HepG2 (cell line): ENCODE measurements around the gene MYO15A. TPM values are rescaled to one million over a fixed set of nuclear protein-coding genes. Genes with fewer than 3 reads are reported as not detected.

Experiments used
- ATAC-seq: fragments of 200-7000 bp; cut with Tn5 transposase; 3 replicates; pipeline ENCODE4 v1.9.1; 2020; ENCODE audit warnings: mild to moderate bottlenecking, moderate library complexity
- BruUV-seq: library from RNA; stranded (reverse); fragments of 400-500 nt; replicated peaks from 2 replicates; lab custom pipeline; 2021; lab: Mats Ljungman, UMichigan
- CTCF ChIA-PET: fragments of 300-600 bp; formaldehyde crosslinking; extraction: SDS; loops from one replicate; lab custom pipeline; 2021; ENCODE audit warnings: low total read pairs, inconsistent platforms, low intra/inter-chr PET ratio; lab: Yijun Ruan, JAX
- POLR2A ChIA-PET: fragments of 350-600 bp; sonication (Branson Sonifier 250); formaldehyde crosslinking; loops from one replicate; lab custom pipeline; 2020; ENCODE audit warnings: antibody characterized with exemption, inconsistent platforms; lab: Yijun Ruan, JAX
- DNase-seq: peaks from one replicate; pipeline ENCODE4 v3.0.0-alpha.2; 2015; ENCODE audit warnings: low spot score
- FAIRE-seq: peaks from 3 replicates; lab custom pipeline; 2011; peaks lifted over from hg19 to GRCh38; lab: Jason Lieb, UNC
- H2AFZ ChIP-seq: one replicate; pipeline ENCODE4 v1.6.1; 2011; ENCODE audit warnings: low read length, inconsistent platforms
- H3K27ac ChIP-seq: fragments of 300-600 bp; 3 replicates; pipeline ENCODE4 v1.8.0; 2011; ENCODE audit warnings: mixed run types, mild to moderate bottlenecking, mixed read lengths, low read length, inconsistent platforms; ENCODE audit not compliant: insufficient read depth; ENCODE audit errors: extremely low read length
- H3K27me3 ChIP-seq, 2 experiments: fragments of 200-600 bp in 1 of 2; 2 replicates in 1 of 2; 3 replicates in 1 of 2; pipeline versions ENCODE4 v1.6.0 to v1.8.0; 2011; ENCODE audit warnings: low read length in 2 of 2, mild to moderate bottlenecking in 2 of 2, moderate library complexity in 2 of 2, inconsistent platforms in 1 of 2; ENCODE audit not compliant: insufficient read depth in 2 of 2, control insufficient read depth in 1 of 2
- H3K36me3 ChIP-seq, 2 experiments: fragments of 200-600 bp in 1 of 2; replicated peaks in 1 of 2; 2 replicates in 1 of 2; 3 replicates in 1 of 2; pipeline versions ENCODE4 v1.5.1 to v1.8.0; 2011; ENCODE audit warnings: low read length in 2 of 2, inconsistent platforms in 1 of 2; ENCODE audit not compliant: insufficient read depth in 2 of 2, control insufficient read depth in 1 of 2
- H3K4me1 ChIP-seq: 2 replicates; pipeline ENCODE4 v1.5.1; 2012; ENCODE audit warnings: low read length, inconsistent platforms; ENCODE audit not compliant: insufficient read depth
- H3K4me2 ChIP-seq: 2 replicates; pipeline ENCODE4 v1.6.0; 2011; ENCODE audit warnings: low read depth, low read length, inconsistent platforms
- H3K4me3 ChIP-seq, 3 experiments: fragments of 200-600 bp in 1 of 3; sonication (generic), shearing (Covaris generic) in 1 of 3; replicated peaks in 1 of 3; 2 replicates each; pipeline ENCODE4 v1.5.1; 2011 to 2016; ENCODE audit warnings: low read length in 3 of 3, inconsistent platforms in 2 of 3, low read depth in 2 of 3, mild to moderate bottlenecking in 2 of 3, control low read depth in 1 of 3, mixed read lengths in 1 of 3; ENCODE audit not compliant: insufficient read depth in 1 of 3
- H3K79me2 ChIP-seq: one replicate; pipeline ENCODE4 v1.6.1; 2011; ENCODE audit warnings: low read length, inconsistent platforms; ENCODE audit not compliant: insufficient read depth
- H3K9ac ChIP-seq: 2 replicates; pipeline ENCODE4 v1.6.0; 2011; ENCODE audit warnings: mild to moderate bottlenecking, low read depth, low read length, inconsistent platforms; ENCODE audit not compliant: insufficient read depth
- H3K9me3 ChIP-seq: 2 replicates; pipeline ENCODE4 v1.5.1; 2012; ENCODE audit warnings: mild to moderate bottlenecking, low read length
- H4K20me1 ChIP-seq: 2 replicates; pipeline ENCODE4 v1.6.0; 2011; ENCODE audit warnings: inconsistent platforms, mild to moderate bottlenecking, low read length, moderate library complexity; ENCODE audit not compliant: insufficient read depth
- ETV5 ChIP-seq: IDR thresholded peaks from 2 replicates; pipeline ENCODE4 v1.6.1; 2018; ENCODE audit warnings: missing biosample characterization, missing genetic modification reagents, inconsistent platforms, borderline replicate concordance
- HDAC1 ChIP-seq: sonication (generic); formaldehyde crosslinking; IDR thresholded peaks from 2 replicates; pipeline ENCODE4 v1.5.1; 2020; ENCODE audit warnings: mild to moderate bottlenecking, missing genetic modification reagents
- HNRNPLL ChIP-seq: fragments of 200-400 bp; formaldehyde crosslinking; IDR thresholded peaks from 2 replicates; pipeline ENCODE4 v1.6.1; 2017; ENCODE audit warnings: mild to moderate bottlenecking, low read depth, low read length; ENCODE audit not compliant: poor library complexity, severe bottlenecking
- KDM5A ChIP-seq: fragments of 200-600 bp; sonication (generic); IDR thresholded peaks from 2 replicates; pipeline ENCODE4 v1.7.0; 2018; ENCODE audit warnings: antibody characterized with exemption, mild to moderate bottlenecking, low read length, borderline replicate concordance
- KLF12 ChIP-seq: sonication (generic); formaldehyde crosslinking; IDR thresholded peaks from 2 replicates; pipeline ENCODE4 v1.4.0; 2020; ENCODE audit warnings: missing genetic modification reagents, borderline replicate concordance
- MXI1 ChIP-seq: IDR thresholded peaks from 3 replicates; pipeline ENCODE4 v1.6.1; 2012; ENCODE audit warnings: low read depth, low read length, inconsistent platforms, borderline replicate concordance
- RARG ChIP-seq: sonication (generic); formaldehyde crosslinking; IDR thresholded peaks from 2 replicates; pipeline ENCODE4 v1.4.0; 2020; ENCODE audit warnings: low read depth, mild to moderate bottlenecking, missing genetic modification reagents
- RFX1 ChIP-seq: fragments of 450-650 bp; IDR thresholded peaks from 2 replicates; pipeline ENCODE4 v1.6.1; 2017
- SRF ChIP-seq: IDR thresholded peaks from 2 replicates; pipeline ENCODE4 v1.6.1; 2011; ENCODE audit warnings: mild to moderate bottlenecking, low read depth, low read length, moderate library complexity
- STAT6 ChIP-seq: sonication (generic); formaldehyde crosslinking; IDR thresholded peaks from 2 replicates; pipeline ENCODE4 v1.4.0; 2020; ENCODE audit warnings: missing genetic modification reagents, mild to moderate bottlenecking, borderline replicate concordance
- ZNF121 ChIP-seq: sonication (generic); formaldehyde crosslinking; IDR thresholded peaks from 2 replicates; pipeline ENCODE4 v1.5.0; 2020; ENCODE audit warnings: mild to moderate bottlenecking, missing genetic modification reagents
- ZNF274 ChIP-seq: sonication (generic); formaldehyde crosslinking; IDR thresholded peaks from 2 replicates; pipeline ENCODE4 v1.5.1; 2020; ENCODE audit warnings: mild to moderate bottlenecking, missing genetic modification reagents
- ZNF326 ChIP-seq: sonication (generic); formaldehyde crosslinking; IDR thresholded peaks from 2 replicates; pipeline ENCODE4 v1.4.0; 2020; ENCODE audit warnings: missing genetic modification reagents, borderline replicate concordance
- ZNF383 ChIP-seq: sonication (generic); formaldehyde crosslinking; IDR thresholded peaks from 2 replicates; pipeline ENCODE4 v1.4.0; 2020; ENCODE audit warnings: missing genetic modification reagents, mild to moderate bottlenecking, borderline replicate concordance
- ZNF572 ChIP-seq: sonication (generic); formaldehyde crosslinking; IDR thresholded peaks from 2 replicates; pipeline ENCODE4 v1.5.1; 2020; ENCODE audit warnings: mild to moderate bottlenecking, missing genetic modification reagents
- ZNF644 ChIP-seq: IDR thresholded peaks from 2 replicates; pipeline ENCODE4 v1.6.1; 2016; ENCODE audit warnings: low read depth
- ZNF747 ChIP-seq: sonication (generic); formaldehyde crosslinking; IDR thresholded peaks from 2 replicates; pipeline ENCODE4 v1.8.1; 2023; ENCODE audit warnings: missing genetic modification reagents, mild to moderate bottlenecking, borderline replicate concordance
- WGBS: methylation state at CpG from one replicate; pipeline ENCODE4 v1.1.6; 2017; ENCODE audit warnings: low lambda C conversion rate; 5-methylcytosine and 5-hydroxymethylcytosine counted together
- in situ Hi-C: cut with HindIII; loops from 2 replicates; pipeline ENCODE4 v1.10.0; 2017; ENCODE audit warnings: low pct_unique_long_range_greater_than_20kb; ENCODE audit not compliant: extremely low pct_ligation_motif_present
- intact Hi-C: fragments of 100-400 bp; cut with micrococcal nuclease; formaldehyde crosslinking; loops from one replicate; pipeline ENCODE4 v1.10.0; 2022; ENCODE audit not compliant: unreplicated experiment
- polyA plus RNA-seq, 8 experiments: library from polyadenylated mRNA; depleted of rRNA in 3 of 8; stranded (reverse) in 7 of 8; unstranded in 1 of 8; fragments of >200 nt; fragmentation: Illumina TruSeq in 4 of 8; extraction: Trizol in 4 of 8; gene quantifications; 2 replicates each; pipeline versions ENCODE4 v1.2.1 to v1.2.3, GENCODE V29; 2011 to 2016; ENCODE audit warnings: low read depth in 4 of 8, missing spikeins in 1 of 8, mixed read lengths in 1 of 8; ENCODE audit not compliant: insufficient read depth in 1 of 8
- total RNA-seq, 5 experiments: library from RNA; depleted of rRNA; stranded (reverse); fragments of >200 nt; fragmentation: Illumina TruSeq; extraction: Trizol; gene quantifications; 2 replicates each; pipeline ENCODE4 v1.2.3, GENCODE V29; 2016; ENCODE audit warnings: low read depth in 1 of 5
- TF ChIP-seq, protein P1 (sequence below): sonication (generic); formaldehyde crosslinking; IDR thresholded peaks from 2 replicates; pipeline ENCODE4 v1.4.0; 2020; ENCODE audit warnings: missing genetic modification reagents, mild to moderate bottlenecking, borderline replicate concordance

The MYO15A gene
- total and polyA plus RNA-seq, 2 of the 13 experiments (the other 11 are each of a cell fraction or from before 2014, with no cell fraction given): 0.07 to 0.20 TPM

DNA sequence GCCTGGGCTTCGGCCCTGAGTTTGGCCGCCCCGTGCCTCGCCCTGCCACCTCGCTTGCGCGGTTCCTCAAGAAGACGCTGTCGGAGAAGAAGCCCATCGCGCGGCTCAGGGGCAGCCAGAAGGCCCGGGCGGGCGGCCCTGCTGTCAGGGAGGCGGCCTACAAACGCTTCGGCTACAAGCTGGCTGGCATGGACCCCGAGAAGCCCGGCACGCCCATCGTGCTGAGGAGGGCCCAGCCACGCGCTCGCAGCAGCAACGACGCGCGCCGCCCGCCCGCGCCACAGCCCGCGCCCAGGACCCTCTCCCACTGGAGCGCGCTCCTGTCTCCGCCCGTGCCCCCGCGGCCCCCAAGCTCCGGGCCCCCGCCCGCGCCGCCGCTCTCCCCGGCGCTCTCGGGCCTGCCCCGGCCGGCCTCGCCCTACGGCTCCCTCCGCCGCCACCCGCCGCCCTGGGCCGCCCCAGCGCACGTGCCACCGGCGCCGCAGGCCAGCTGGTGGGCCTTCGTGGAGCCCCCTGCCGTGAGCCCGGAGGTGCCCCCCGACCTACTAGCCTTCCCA lies 12.0 kb downstream of the MYO15A start:
- H2AFZ ChIP-seq: no peak overlapping the region
- TF ChIP-seq ZNF572 (CRISPR knock-in tag) (no peak), ZNF121 (CRISPR knock-in tag) (no peak), RFX1 (no peak), SRF (no peak), ZNF274 (no peak), ZNF383 (CRISPR knock-in tag) (no peak), KLF12 (CRISPR knock-in tag) (no peak), ZNF644 (no peak), STAT6 (CRISPR knock-in tag) (no peak), HDAC1 (CRISPR knock-in tag) (no peak), ZNF747 (CRISPR knock-in tag) (no peak), KDM5A (no peak), HNRNPLL (no peak), ZNF326 (no peak), MXI1 (no peak), ETV5 (no peak), RARG (CRISPR knock-in tag) (no peak)
- TF ChIP-seq, protein P1, sequence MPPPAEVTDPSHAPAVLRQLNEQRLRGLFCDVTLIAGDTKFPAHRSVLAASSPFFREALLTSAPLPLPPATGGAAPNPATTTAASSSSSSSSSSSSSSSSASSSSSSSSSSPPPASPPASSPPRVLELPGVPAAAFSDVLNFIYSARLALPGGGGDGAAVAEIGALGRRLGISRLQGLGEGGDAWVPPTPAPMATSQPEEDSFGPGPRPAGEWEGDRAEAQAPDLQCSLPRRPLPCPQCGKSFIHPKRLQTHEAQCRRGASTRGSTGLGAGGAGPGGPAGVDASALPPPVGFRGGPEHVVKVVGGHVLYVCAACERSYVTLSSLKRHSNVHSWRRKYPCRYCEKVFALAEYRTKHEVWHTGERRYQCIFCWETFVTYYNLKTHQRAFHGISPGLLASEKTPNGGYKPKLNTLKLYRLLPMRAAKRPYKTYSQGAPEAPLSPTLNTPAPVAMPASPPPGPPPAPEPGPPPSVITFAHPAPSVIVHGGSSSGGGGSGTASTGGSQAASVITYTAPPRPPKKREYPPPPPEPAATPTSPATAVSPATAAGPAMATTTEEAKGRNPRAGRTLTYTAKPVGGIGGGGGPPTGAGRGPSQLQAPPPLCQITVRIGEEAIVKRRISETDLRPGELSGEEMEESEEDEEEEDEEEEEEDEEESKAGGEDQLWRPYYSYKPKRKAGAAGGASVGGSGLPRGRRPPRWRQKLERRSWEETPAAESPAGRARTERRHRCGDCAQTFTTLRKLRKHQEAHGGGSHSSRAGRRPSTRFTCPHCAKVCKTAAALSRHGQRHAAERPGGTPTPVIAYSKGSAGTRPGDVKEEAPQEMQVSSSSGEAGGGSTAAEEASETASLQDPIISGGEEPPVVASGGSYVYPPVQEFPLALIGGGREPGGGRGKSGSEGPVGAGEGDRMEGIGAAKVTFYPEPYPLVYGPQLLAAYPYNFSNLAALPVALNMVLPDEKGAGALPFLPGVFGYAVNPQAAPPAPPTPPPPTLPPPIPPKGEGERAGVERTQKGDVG (CRISPR knock-in tag): no peak
- peaks cover 7% of the 10 kb centered on the region for H3K9me3 ChIP-seq
- no peak overlapping the region for H3K9ac ChIP-seq
- BruUV-seq: no TSS peak
- H3K79me2 ChIP-seq: no peaks in the 10 kb centered on the region
- intact Hi-C loops (no loop called here), in situ Hi-C loops (loop anchor here (25.0 kb wide), 1 partner anchor 108 kb away; no protein-coding TSS in a partner anchor)
- FAIRE-seq (no peak), ATAC-seq (no peak), DNase-seq (no peak)
- ChIA-PET POLR2A (no interaction called here), CTCF (no interaction called here)
- H3K36me3 ChIP-seq: no peaks in the 10 kb centered on the region
- H4K20me1 ChIP-seq: no peaks in the 10 kb centered on the region
- WGBS: 97% methylated on average over 49 of the region's 68 CpGs
- no peak overlapping the region for H3K27ac ChIP-seq
- H3K4me1 ChIP-seq: peaks cover 30% of the 10 kb centered on the region
- no peak overlapping the region for H3K4me3 ChIP-seq
- H3K27me3 ChIP-seq: peaks cover 3 to 5% of the 10 kb centered on the region in 2 experiments; a peak in 2 of 5 replicates
- H3K4me2 ChIP-seq: no peak overlapping the region
